Neuronal stem cell (in vitro differentiated cells): ENCODE results near the gene AGTPBP1.
"Not testable (repeated sequence)": the region's sequence is repeated elsewhere in the genome, so short reads cannot be mapped to it uniquely, and the experiment has no call there.

Experiments
- DNase-seq: peaks from one replicate; pipeline ENCODE4 v3.0.0-alpha.2; 2013; ENCODE audit warnings: low spot score
- H2AFZ ChIP-seq: one replicate; pipeline ENCODE4 v1.6.1; 2013; ENCODE audit warnings: mild to moderate bottlenecking, low read length, inconsistent platforms
- H2AK5ac ChIP-seq: 2 replicates; pipeline ENCODE4 v1.6.1; 2013; ENCODE audit warnings: low read depth, mild to moderate bottlenecking, inconsistent platforms, low read length, moderate library complexity, mixed read lengths
- H2BK120ac ChIP-seq: 2 replicates; pipeline ENCODE4 v1.6.1; 2013; ENCODE audit warnings: low read depth, mild to moderate bottlenecking, inconsistent platforms, low read length, moderate library complexity, mixed read lengths
- H2BK12ac ChIP-seq: one replicate; pipeline ENCODE4 v1.6.1; 2013; ENCODE audit warnings: low read length, inconsistent platforms
- H2BK15ac ChIP-seq: 2 replicates; pipeline ENCODE4 v1.6.1; 2013; ENCODE audit warnings: mild to moderate bottlenecking, low read length, inconsistent platforms, mixed read lengths
- H2BK5ac ChIP-seq: one replicate; pipeline ENCODE4 v1.6.1; 2013; ENCODE audit warnings: inconsistent platforms, mild to moderate bottlenecking, low read length, moderate library complexity
- H3K14ac ChIP-seq: one replicate; pipeline ENCODE4 v1.6.1; 2013; ENCODE audit warnings: low read length, inconsistent platforms
- H3K18ac ChIP-seq: 2 replicates; pipeline ENCODE4 v1.6.1; 2013; ENCODE audit warnings: low read length, inconsistent platforms
- H3K23ac ChIP-seq: 2 replicates; pipeline ENCODE4 v1.6.1; 2013; ENCODE audit warnings: low read depth, mild to moderate bottlenecking, mixed read lengths, low read length, inconsistent platforms; ENCODE audit not compliant: poor library complexity
- H3K27ac ChIP-seq: replicated peaks from 3 replicates; pipeline ENCODE4 v1.5.1; 2013; ENCODE audit warnings: low read length, inconsistent platforms
- H3K27me3 ChIP-seq, 3 experiments: 2 replicates each; pipeline ENCODE4 v1.6.1; 2013; ENCODE audit warnings: low read length in 3 of 3, mild to moderate bottlenecking in 2 of 3, inconsistent platforms in 1 of 3, low read depth in 1 of 3, mixed read lengths in 1 of 3, moderate library complexity in 1 of 3; ENCODE audit not compliant: control insufficient read depth in 3 of 3, insufficient read depth in 3 of 3
- H3K36me3 ChIP-seq, 2 donors: replicated peaks in 1 of 2; 2 replicates each; pipeline ENCODE4 v1.6.1; 2013; ENCODE audit warnings: low read length in 2 of 2; ENCODE audit not compliant: control insufficient read depth in 2 of 2, insufficient read depth in 2 of 2
- H3K4ac ChIP-seq: 2 replicates; pipeline ENCODE4 v1.6.1; 2013; ENCODE audit warnings: inconsistent platforms, mild to moderate bottlenecking, low read length, moderate library complexity
- H3K4me1 ChIP-seq, 2 donors: 1 replicate in 1 of 2; 2 replicates in 1 of 2; pipeline ENCODE4 v1.6.1; 2013; ENCODE audit warnings: low read length in 2 of 2, low read depth in 1 of 2; ENCODE audit not compliant: control insufficient read depth in 2 of 2, insufficient read depth in 1 of 2
- H3K4me2 ChIP-seq: one replicate; pipeline ENCODE4 v1.6.1; 2013; ENCODE audit warnings: mild to moderate bottlenecking, low read length, inconsistent platforms; ENCODE audit not compliant: insufficient read depth, poor library complexity, severe bottlenecking
- H3K4me3 ChIP-seq, 2 donors: 2 replicates each; pipeline ENCODE4 v1.5.1; 2013; ENCODE audit warnings: low read length in 2 of 2, mild to moderate bottlenecking in 2 of 2, inconsistent platforms in 1 of 2, moderate library complexity in 1 of 2
- H3K79me1 ChIP-seq: one replicate; pipeline ENCODE4 v1.6.1; 2013; ENCODE audit warnings: low read depth, mild to moderate bottlenecking, inconsistent platforms, low read length, moderate library complexity
- H3K9ac ChIP-seq: one replicate; pipeline ENCODE4 v1.6.1; 2013; ENCODE audit warnings: mild to moderate bottlenecking, low read depth, low read length, inconsistent platforms; ENCODE audit not compliant: poor library complexity
- H3K9me3 ChIP-seq, 2 donors: replicated peaks in 1 of 2; 2 replicates each; pipeline versions ENCODE3 to v1.6.1; 2013; ENCODE audit warnings: low read length in 2 of 2, mild to moderate bottlenecking in 2 of 2, inconsistent platforms in 1 of 2, low read depth in 1 of 2, mixed read lengths in 1 of 2, moderate library complexity in 1 of 2; ENCODE audit not compliant: control insufficient read depth in 2 of 2, insufficient read depth in 1 of 2
- H4K8ac ChIP-seq: one replicate; pipeline ENCODE4 v1.6.1; 2013; ENCODE audit warnings: low read depth, mild to moderate bottlenecking, inconsistent platforms, low read length, moderate library complexity
- H4K91ac ChIP-seq: one replicate; pipeline ENCODE4 v1.6.1; 2013; ENCODE audit warnings: low read length, low read depth, mild to moderate bottlenecking, inconsistent platforms; ENCODE audit not compliant: poor library complexity
- WGBS, 2 donors: extraction: QIAGEN DNeasy Blood & Tissue Kit; methylation state at CpG; one replicate each; pipeline ENCODE4 v1.1.7; 2013; ENCODE audit warnings: missing lambda C conversion rate in 2 of 2, mixed read lengths in 1 of 2; ENCODE audit not compliant: insufficient read length in 2 of 2, insufficient replicate concordance in 1 of 2; ENCODE audit errors: extremely low coverage in 2 of 2; 5-methylcytosine and 5-hydroxymethylcytosine counted together

The AGTPBP1 gene

DNA sequence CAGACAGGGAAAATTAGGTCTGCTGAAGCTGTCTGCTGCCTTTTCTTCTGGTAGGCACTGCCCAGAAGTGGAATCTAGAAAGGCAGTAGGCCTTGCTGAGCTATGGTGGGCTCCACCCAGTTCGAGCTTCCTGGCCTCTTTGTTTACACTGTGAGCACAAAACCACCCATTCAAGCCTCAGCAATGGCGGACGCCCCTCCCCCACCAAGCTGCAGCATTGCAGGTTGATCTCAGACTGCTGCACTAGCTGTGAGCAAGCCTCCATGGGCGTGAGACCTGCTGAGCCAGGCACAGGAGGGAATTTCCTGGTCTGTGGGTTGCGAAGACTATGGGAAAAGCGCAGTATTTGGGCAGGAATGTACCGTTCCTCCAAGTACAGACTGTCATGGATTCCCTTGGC, 18.5 kb downstream of the AGTPBP1 start:
- H3K4me2 ChIP-seq = no peak overlapping the region
- H3K4ac ChIP-seq = no peak overlapping the region
- H3K9me3 ChIP-seq = peaks cover 0 to 20% of the 10 kb centered on the region in 2 donors
- no peak overlapping the region for H3K23ac ChIP-seq
- H3K4me3 ChIP-seq = no peak overlapping the region
- H3K27ac ChIP-seq = peak overlapping the region; percentile 48
- no peak overlapping the region for H2BK15ac ChIP-seq
- no peaks in the 10 kb centered on the region for H3K27me3 ChIP-seq
- H2BK12ac ChIP-seq = no peak overlapping the region
- H3K79me1 ChIP-seq = peaks cover 2% of the 10 kb centered on the region
- no peak overlapping the region for H2BK120ac ChIP-seq
- no peak overlapping the region for H3K18ac ChIP-seq
- no peak overlapping the region for H3K9ac ChIP-seq
- H3K14ac ChIP-seq = no peak overlapping the region
- H2AFZ ChIP-seq = no peak overlapping the region
- no peak overlapping the region for H2AK5ac ChIP-seq
- H3K4me1 ChIP-seq = peaks cover 5 to 7% of the 10 kb centered on the region in 2 donors
- no CpG with 5 or more reads among the region's 7 CpGs for WGBS, 2 donors
- DNase-seq = no peak
- no peak overlapping the region for H2BK5ac ChIP-seq
- H4K8ac ChIP-seq = no peak overlapping the region
- peaks cover 2 to 14% of the 10 kb centered on the region in 2 donors for H3K36me3 ChIP-seq
- H4K91ac ChIP-seq = no peak overlapping the region

DNA sequence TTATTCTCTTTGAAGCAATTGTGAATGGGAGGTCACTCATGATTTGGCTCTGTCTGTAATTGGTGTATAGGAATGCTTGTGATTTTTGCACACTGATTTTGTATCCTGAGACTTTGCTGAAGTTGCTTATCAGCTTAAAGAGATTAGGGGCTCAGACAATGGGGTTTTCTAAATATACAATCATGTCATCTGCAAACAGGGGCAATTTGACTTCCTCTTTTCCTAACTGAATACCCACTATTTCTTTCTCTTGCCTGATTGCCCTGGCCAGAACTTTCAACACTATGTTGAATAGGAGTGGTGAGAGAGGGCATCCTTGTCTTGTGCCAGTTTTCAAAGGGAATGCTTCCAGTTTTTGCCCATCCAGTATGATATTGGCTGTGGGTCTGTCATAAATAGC, 22.3 kb downstream of the AGTPBP1 start:
- not testable (repeated sequence) for H2AFZ ChIP-seq, H3K27ac ChIP-seq, H2BK5ac ChIP-seq, H4K91ac ChIP-seq, H4K8ac ChIP-seq, H3K4ac ChIP-seq, H2AK5ac ChIP-seq, H2BK120ac ChIP-seq, H3K14ac ChIP-seq, H3K4me1 ChIP-seq, H3K4me3 ChIP-seq, DNase-seq, H3K18ac ChIP-seq, H2BK12ac ChIP-seq, H3K27me3 ChIP-seq, H3K4me2 ChIP-seq, H3K9ac ChIP-seq, H2BK15ac ChIP-seq, H3K23ac ChIP-seq, H3K79me1 ChIP-seq
- peaks cover 2 to 14% of the 10 kb centered on the region in 2 donors for H3K36me3 ChIP-seq
- H3K9me3 ChIP-seq = peaks cover 0 to 12% of the 10 kb centered on the region in 2 donors

DNA sequence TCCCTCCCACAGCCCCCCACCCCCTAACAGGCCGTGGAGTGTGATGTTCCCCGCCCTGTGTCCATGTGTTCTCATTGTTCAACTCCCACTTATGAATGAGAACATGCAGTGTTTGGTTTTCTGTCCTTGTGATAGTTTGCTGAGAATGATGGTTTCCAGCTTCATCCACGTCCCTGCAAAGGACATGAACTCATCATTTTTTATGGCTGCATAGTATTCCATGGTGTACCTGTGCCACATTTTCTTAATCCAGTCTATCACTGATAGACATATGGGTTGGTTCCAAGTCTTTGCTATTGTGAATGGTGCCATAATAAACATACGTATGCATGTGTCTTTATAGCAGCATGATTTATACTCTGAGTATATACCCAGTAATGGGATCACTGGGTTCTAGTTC, 23.9 kb downstream of the AGTPBP1 start:
- H3K27me3 ChIP-seq, DNase-seq, H3K18ac ChIP-seq, H3K9ac ChIP-seq, H3K4me1 ChIP-seq, H2BK120ac ChIP-seq, H2BK12ac ChIP-seq, H3K4me3 ChIP-seq, H2AFZ ChIP-seq, H3K27ac ChIP-seq, H3K4ac ChIP-seq, H4K8ac ChIP-seq, H2AK5ac ChIP-seq, H4K91ac ChIP-seq, H2BK5ac ChIP-seq, H3K23ac ChIP-seq, H2BK15ac ChIP-seq, H3K4me2 ChIP-seq, H3K79me1 ChIP-seq, H3K9me3 ChIP-seq, H3K14ac ChIP-seq: not testable (repeated sequence)
- H3K36me3 ChIP-seq = peaks cover 0 to 12% of the 10 kb centered on the region in 2 donors
- WGBS, 2 donors = no CpG with 5 or more reads among the region's 4 CpGs

DNA sequence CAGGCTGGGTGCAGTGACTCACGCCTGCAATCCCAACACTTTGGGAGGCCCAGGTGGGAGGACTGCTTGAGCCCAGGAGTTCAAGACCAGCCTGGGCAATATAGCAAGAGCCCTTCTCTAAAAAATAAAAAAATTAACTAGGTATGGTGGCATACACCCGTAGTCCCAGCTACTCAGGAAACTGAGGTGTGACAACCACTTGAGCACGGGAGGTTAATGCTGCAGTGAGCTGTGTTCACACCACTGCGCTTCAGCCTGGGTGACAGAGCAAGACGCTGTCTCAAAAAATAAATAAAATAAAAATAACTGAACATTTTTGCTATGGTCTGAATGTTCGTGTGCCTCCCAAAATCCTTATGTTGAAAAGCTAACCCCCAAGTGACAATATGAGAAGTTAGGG, 24.5 kb downstream of the AGTPBP1 start:
- no peak overlapping the region for H2BK15ac ChIP-seq
- H3K4me3 ChIP-seq = no peak overlapping the region
- H3K36me3 ChIP-seq = peaks cover 0 to 13% of the 10 kb centered on the region in 2 donors
- H3K23ac ChIP-seq = no peak overlapping the region
- no CpG with 5 or more reads among the region's 6 CpGs for WGBS, 2 donors
- no peak overlapping the region for H3K4me2 ChIP-seq
- H4K91ac ChIP-seq = no peak overlapping the region
- no peak overlapping the region for H3K4ac ChIP-seq
- H3K4me1 ChIP-seq = no peaks in the 10 kb centered on the region
- H3K14ac ChIP-seq = no peak overlapping the region
- H3K18ac ChIP-seq = no peak overlapping the region
- no peak overlapping the region for H2BK120ac ChIP-seq
- no peak overlapping the region for H2AFZ ChIP-seq
- H3K9ac ChIP-seq = no peak overlapping the region
- H2BK12ac ChIP-seq = no peak overlapping the region
- no peak overlapping the region for H3K27ac ChIP-seq
- H3K9me3 ChIP-seq = peaks cover 0 to 3% of the 10 kb centered on the region in 2 donors
- H4K8ac ChIP-seq = no peak overlapping the region
- no peaks in the 10 kb centered on the region for H3K79me1 ChIP-seq
- H2BK5ac ChIP-seq = no peak overlapping the region
- no peak for DNase-seq
- no peaks in the 10 kb centered on the region for H3K27me3 ChIP-seq
- no peak overlapping the region for H2AK5ac ChIP-seq
